NT2/D1 (cell line): ENCODE measurements around the gene GALNT5.

Source experiments
- DNase-seq: peaks from one replicate; pipeline ENCODE4 v3.0.0-alpha.2; 2011; ENCODE audit warnings: low read depth, low spot score
- H3K27me3 ChIP-seq: 2 replicates; pipeline ENCODE4 v1.6.0; 2011; ENCODE audit warnings: mild to moderate bottlenecking; ENCODE audit not compliant: insufficient read length, insufficient read depth
- H3K36me3 ChIP-seq: 2 replicates; pipeline ENCODE4 v1.6.1; 2011; ENCODE audit warnings: mild to moderate bottlenecking, low read length, mixed read lengths; ENCODE audit not compliant: insufficient read depth, insufficient read length
- H3K4me1 ChIP-seq: 2 replicates; pipeline ENCODE4 v1.5.1; 2011; ENCODE audit not compliant: insufficient read depth, insufficient read length
- H3K4me3 ChIP-seq: 2 replicates; pipeline ENCODE4 v1.5.1; 2011; ENCODE audit warnings: low read depth; ENCODE audit not compliant: insufficient read length
- H3K9ac ChIP-seq: 2 replicates; pipeline ENCODE4 v1.6.0; 2011; ENCODE audit warnings: low read depth; ENCODE audit not compliant: insufficient read length
- H3K9me3 ChIP-seq: 2 replicates; pipeline ENCODE4 v1.5.1; 2011; ENCODE audit warnings: mild to moderate bottlenecking, low read length; ENCODE audit not compliant: insufficient read depth
- SUZ12 ChIP-seq: IDR thresholded peaks from 2 replicates; pipeline ENCODE4 v1.6.1; 2011; ENCODE audit not compliant: insufficient read length, insufficient read depth; ENCODE audit errors: extremely low read depth
- YY1 ChIP-seq: IDR thresholded peaks from 2 replicates; pipeline ENCODE4 v1.6.1; 2011; ENCODE audit not compliant: insufficient read length, insufficient read depth
- ZNF274 ChIP-seq: IDR thresholded peaks from 2 replicates; pipeline ENCODE4 v1.6.1; 2011; ENCODE audit warnings: mild to moderate bottlenecking, low read depth, low read length

GALNT5 gene

GRCh38 chr2:157255746-157256145 is 1.8 kb upstream of the GALNT5 start:
- no peak for DNase-seq
- Histone ChIP-seq H3K4me3 (no peak overlapping the region), H3K9me3 (no peaks in the 10 kb centered on the region), H3K36me3 (no peaks in the 10 kb centered on the region), H3K27me3 (no peaks in the 10 kb centered on the region), H3K4me1 (peaks cover 4% of the 10 kb centered on the region), H3K9ac (no peak overlapping the region)
- TF ChIP-seq YY1: no peak
- TF ChIP-seq ZNF274: no peak
- TF ChIP-seq SUZ12: no peak

- TF ChIP-seq YY1 (no peak), SUZ12 (no peak), ZNF274 (no peak)
- Histone ChIP-seq H3K36me3 (no peaks in the 10 kb centered on the region), H3K9me3 (no peaks in the 10 kb centered on the region), H3K27me3 (no peaks in the 10 kb centered on the region), H3K4me1 (peaks cover 4% of the 10 kb centered on the region), H3K4me3 (no peak overlapping the region), H3K9ac (no peak overlapping the region)
- no peak for DNase-seq
These were observed 879 bp upstream of the GALNT5 start for GRCh38 chr2:157256626-157257025.

- no peak overlapping the region for H3K9ac ChIP-seq
- H3K9me3 ChIP-seq: no peaks in the 10 kb centered on the region
- H3K36me3 ChIP-seq: no peaks in the 10 kb centered on the region
- H3K27me3 ChIP-seq: no peaks in the 10 kb centered on the region
- H3K4me3 ChIP-seq: peak overlapping the region; percentile 2
- TF ChIP-seq YY1 (no peak), ZNF274 (no peak), SUZ12 (no peak)
- DNase-seq: no peak
- H3K4me1 ChIP-seq: peaks cover 4% of the 10 kb centered on the region
These were observed 1.2 kb downstream of the GALNT5 start for GRCh38 chr2:157258520-157259326.

- H3K9ac ChIP-seq: no peak overlapping the region
- no peak for DNase-seq
- H3K4me3 ChIP-seq: no peak overlapping the region
- H3K36me3 ChIP-seq: no peaks in the 10 kb centered on the region
- H3K9me3 ChIP-seq: no peaks in the 10 kb centered on the region
- no peaks in the 10 kb centered on the region for H3K27me3 ChIP-seq
- no peak for TF ChIP-seq SUZ12
- no peak for TF ChIP-seq YY1
- TF ChIP-seq ZNF274: no peak
- peaks cover 4% of the 10 kb centered on the region for H3K4me1 ChIP-seq
These were observed 1.9 kb downstream of the GALNT5 start for GRCh38 chr2:157259386-157259785.

DNA sequence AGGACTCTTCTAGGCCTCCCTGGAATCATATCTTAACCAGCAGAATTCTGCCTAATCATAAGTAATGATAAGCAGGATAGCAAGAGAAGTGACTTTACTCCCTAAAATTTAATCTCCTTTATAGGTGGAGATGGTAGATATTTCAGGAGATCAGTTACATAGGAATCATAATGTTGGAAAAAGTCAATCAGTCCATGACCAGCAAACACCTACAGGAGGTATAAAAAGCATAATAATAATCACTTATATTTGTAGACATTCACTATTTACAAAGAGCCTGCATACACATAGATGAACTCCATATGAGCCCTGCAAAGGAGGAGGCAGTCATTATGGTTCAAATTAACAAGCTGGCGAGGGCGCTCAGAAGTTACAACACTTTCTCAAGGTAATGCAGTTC is 2.5 kb downstream of the GALNT5 start:
- no peak overlapping the region for H3K4me3 ChIP-seq
- H3K36me3 ChIP-seq: no peaks in the 10 kb centered on the region
- TF ChIP-seq SUZ12 (no peak), ZNF274 (no peak), YY1 (no peak)
- H3K9me3 ChIP-seq: no peaks in the 10 kb centered on the region
- H3K27me3 ChIP-seq: no peaks in the 10 kb centered on the region
- H3K9ac ChIP-seq: no peak overlapping the region
- H3K4me1 ChIP-seq: peaks cover 4% of the 10 kb centered on the region
- no peak for DNase-seq

GRCh38 chr2:157260533-157261198 is 3.2 kb downstream of the GALNT5 start:
- TF ChIP-seq ZNF274: no peak
- TF ChIP-seq YY1: no peak
- no peak for TF ChIP-seq SUZ12
- DNase-seq: no peak
- Histone ChIP-seq H3K36me3 (no peaks in the 10 kb centered on the region), H3K9ac (no peak overlapping the region), H3K9me3 (no peaks in the 10 kb centered on the region), H3K4me1 (peaks cover 4% of the 10 kb centered on the region), H3K4me3 (no peak overlapping the region), H3K27me3 (no peaks in the 10 kb centered on the region)

GRCh38 chr2:157261199-157261782 is 3.8 kb downstream of the GALNT5 start:
- Histone ChIP-seq H3K4me3 (no peak overlapping the region), H3K36me3 (no peaks in the 10 kb centered on the region), H3K9me3 (no peaks in the 10 kb centered on the region), H3K4me1 (peaks cover 4% of the 10 kb centered on the region), H3K27me3 (no peaks in the 10 kb centered on the region), H3K9ac (no peak overlapping the region)
- TF ChIP-seq ZNF274 (no peak), SUZ12 (no peak), YY1 (no peak)
- no peak for DNase-seq
